ENCODE results near the gene KDM1A. TPM values are rescaled to one million over a fixed set of nuclear protein-coding genes. Genes with fewer than 3 reads are reported as not detected.

KDM1A gene
- total RNA-seq, 2 donors from 2014 or later = 32.2 to 34.4 TPM

GRCh38 chr1:23126801-23127200 lies 107.5 kb downstream of the KDM1A start:
- DNase-seq (no peak), ATAC-seq (no peak)
- no peaks in the 10 kb centered on the region for H3K9me3 ChIP-seq (ENCODE audit: control insufficient read depth, low read length, poor library complexity, severe bottlenecking)
- H3K36me3 Mint-ChIP-seq (ENCODE audit: low read depth) = no peaks in the 10 kb centered on the region
- no peak overlapping the region for H3K4me3 Mint-ChIP-seq
- peaks cover 39% of the 10 kb centered on the region for H3K4me1 Mint-ChIP-seq
- H3K27me3 Mint-ChIP-seq = no peaks in the 10 kb centered on the region
- peak overlapping the region; percentile 27 for H3K27ac Mint-ChIP-seq

- Mint-ChIP-seq H3K4me1 (peaks cover 28% of the 10 kb centered on the region), H3K27me3 (no peaks in the 10 kb centered on the region), H3K36me3 (ENCODE audit: low read depth) (no peaks in the 10 kb centered on the region), H3K27ac (peak overlapping the region; percentile 51), H3K4me3 (no peak overlapping the region)
- no peak for DNase-seq
- no peaks in the 10 kb centered on the region for H3K9me3 ChIP-seq (ENCODE audit: control insufficient read depth, low read length, poor library complexity, severe bottlenecking)
- ATAC-seq = no peak
These were observed 110.6 kb downstream of the KDM1A start for GRCh38 chr1:23129846-23130245.

GRCh38 chr1:23132033-23132432 lies 112.8 kb downstream of the KDM1A start:
- Mint-ChIP-seq H3K27me3 (no peaks in the 10 kb centered on the region), H3K4me3 (no peak overlapping the region), H3K36me3 (ENCODE audit: low read depth) (no peaks in the 10 kb centered on the region), H3K27ac (no peak overlapping the region), H3K4me1 (peaks cover 18% of the 10 kb centered on the region)
- DNase-seq (no peak), ATAC-seq (no peak)
- no peaks in the 10 kb centered on the region for H3K9me3 ChIP-seq (ENCODE audit: control insufficient read depth, low read length, poor library complexity, severe bottlenecking)

Other genes with a start within 250 kb of the KDM1A start
- not detected for gene LACTBL1, start 46.6 kb upstream of the KDM1A start, total RNA-seq
- gene TEX46, start 3.6 kb upstream of the KDM1A start, total RNA-seq = not detected
- gene LUZP1, start 149.4 kb downstream of the KDM1A start, total RNA-seq = 10 to 100 TPM; 24.7 to 27.3 TPM
- not detected for gene HTR1D, start 198.0 kb downstream of the KDM1A start, total RNA-seq